Prostate gland (tissue), 2 donors: ENCODE measurements around the gene CEP43.

ENCODE experiments used
- POLR2A ChIP-seq: fragments of 450-650 bp; IDR thresholded peaks from one replicate; pipeline ENCODE4 v1.6.1; 2016; ENCODE audit warnings: antibody characterized with exemption, mild to moderate bottlenecking
- TF ChIP-seq, protein P1 (sequence below), 4 experiments: fragments of 200-600 bp in 2 of 4; fragments of 450-650 bp in 2 of 4; sonication (generic) in 2 of 4; IDR thresholded peaks; 1 replicate in 3 of 4; 2 replicates in 1 of 4; pipeline ENCODE4 v1.5.1; 2016 to 2019; ENCODE audit warnings: antibody characterized with exemption in 4 of 4, mild to moderate bottlenecking in 2 of 4, moderate library complexity in 2 of 4

DNA sequence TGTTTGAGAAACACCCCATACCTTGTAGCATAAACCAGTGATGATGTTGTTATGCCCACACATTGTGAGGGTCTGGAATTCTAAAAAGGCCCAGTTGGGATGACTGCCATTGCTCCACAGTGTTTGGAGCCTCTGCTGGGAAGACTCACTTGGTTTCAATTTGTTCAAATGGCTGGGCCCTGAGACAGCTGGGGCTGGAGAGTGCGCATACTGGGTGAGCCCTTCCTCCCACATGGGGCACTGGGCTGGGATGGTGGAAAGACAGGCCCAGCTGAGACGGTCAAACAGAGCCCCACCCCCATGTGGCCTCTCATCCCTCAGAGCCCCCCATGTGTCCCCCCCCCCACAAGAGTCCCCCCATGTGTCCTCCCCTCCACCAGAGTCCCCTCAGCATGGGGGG is 22.6 kb upstream of the CEP43 start:
- TF ChIP-seq, protein P1, sequence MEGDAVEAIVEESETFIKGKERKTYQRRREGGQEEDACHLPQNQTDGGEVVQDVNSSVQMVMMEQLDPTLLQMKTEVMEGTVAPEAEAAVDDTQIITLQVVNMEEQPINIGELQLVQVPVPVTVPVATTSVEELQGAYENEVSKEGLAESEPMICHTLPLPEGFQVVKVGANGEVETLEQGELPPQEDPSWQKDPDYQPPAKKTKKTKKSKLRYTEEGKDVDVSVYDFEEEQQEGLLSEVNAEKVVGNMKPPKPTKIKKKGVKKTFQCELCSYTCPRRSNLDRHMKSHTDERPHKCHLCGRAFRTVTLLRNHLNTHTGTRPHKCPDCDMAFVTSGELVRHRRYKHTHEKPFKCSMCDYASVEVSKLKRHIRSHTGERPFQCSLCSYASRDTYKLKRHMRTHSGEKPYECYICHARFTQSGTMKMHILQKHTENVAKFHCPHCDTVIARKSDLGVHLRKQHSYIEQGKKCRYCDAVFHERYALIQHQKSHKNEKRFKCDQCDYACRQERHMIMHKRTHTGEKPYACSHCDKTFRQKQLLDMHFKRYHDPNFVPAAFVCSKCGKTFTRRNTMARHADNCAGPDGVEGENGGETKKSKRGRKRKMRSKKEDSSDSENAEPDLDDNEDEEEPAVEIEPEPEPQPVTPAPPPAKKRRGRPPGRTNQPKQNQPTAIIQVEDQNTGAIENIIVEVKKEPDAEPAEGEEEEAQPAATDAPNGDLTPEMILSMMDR (IDR thresholded peaks at IDR 0.05), result no peak
- no peak for TF ChIP-seq POLR2A
